ENCODE measurements around the gene PDZD2.
"Not testable (repeated sequence)": the region's sequence is repeated elsewhere in the genome, so short reads cannot be mapped to it uniquely, and the experiment has no call there.

PDZD2 gene

GRCh38 chr5:31638748-31639418 is at the start of gene PDZD2:
Gene PDZD2, plus strand, starts transcription at chr5:31639131.
- peak; percentile 55 for DNase-seq

- DNase-seq: no peak
These were observed 45.3 kb upstream of the PDZD2 start for GRCh38 chr5:31593665-31594064.

- no peak for DNase-seq
These were observed 42.6 kb upstream of the PDZD2 start for GRCh38 chr5:31596354-31596753.

GRCh38 chr5:31598640-31599611 is 40.0 kb upstream of the PDZD2 start:
- no peak for DNase-seq

GRCh38 chr5:31602305-31602704 is 36.6 kb upstream of the PDZD2 start:
- DNase-seq: not testable (repeated sequence)

GRCh38 chr5:31604240-31604639 is 34.7 kb upstream of the PDZD2 start:
- no peak for DNase-seq

- DNase-seq: no peak
These were observed 34.3 kb upstream of the PDZD2 start for GRCh38 chr5:31604644-31605043.

- no peak for DNase-seq
These were observed 33.0 kb upstream of the PDZD2 start for GRCh38 chr5:31605920-31606319.

GRCh38 chr5:31607546-31607945 is 31.4 kb upstream of the PDZD2 start:
- DNase-seq: no peak

- no peak for DNase-seq
These were observed 27.9 kb upstream of the PDZD2 start for GRCh38 chr5:31611002-31611401.

- DNase-seq: no peak
These were observed 25.3 kb upstream of the PDZD2 start for GRCh38 chr5:31613651-31614050.

GRCh38 chr5:31614151-31615020 is 24.5 kb upstream of the PDZD2 start:
- DNase-seq: no peak

- no peak for DNase-seq
These were observed 21.1 kb upstream of the PDZD2 start for GRCh38 chr5:31617867-31618266.

- DNase-seq: no peak
These were observed 18.9 kb upstream of the PDZD2 start for GRCh38 chr5:31620026-31620425.

GRCh38 chr5:31623249-31623648 is 15.7 kb upstream of the PDZD2 start:
- DNase-seq: no peak

GRCh38 chr5:31625394-31625793 is 13.5 kb upstream of the PDZD2 start:
- no peak for DNase-seq

- no peak for DNase-seq
These were observed 12.8 kb upstream of the PDZD2 start for GRCh38 chr5:31626156-31626555.

- no peak for DNase-seq
These were observed 12.2 kb upstream of the PDZD2 start for GRCh38 chr5:31626604-31627234.

- no peak for DNase-seq
These were observed 8.0 kb upstream of the PDZD2 start for GRCh38 chr5:31630931-31631330.

GRCh38 chr5:31632460-31632859 is 6.5 kb upstream of the PDZD2 start:
- DNase-seq: no peak

GRCh38 chr5:31635446-31635845 is 3.5 kb upstream of the PDZD2 start:
- DNase-seq: no peak

- DNase-seq: no peak
These were observed 1.1 kb upstream of the PDZD2 start for GRCh38 chr5:31637851-31638250.

GRCh38 chr5:31638345-31638744 is 586 bp upstream of the PDZD2 start:
- DNase-seq: no peak
